Body of pancreas (tissue), 4 donors: ENCODE data around the gene ANXA10. TPM values are rescaled to one million over a fixed set of nuclear protein-coding genes. Genes with fewer than 3 reads are reported as not detected.

Experiments
- ATAC-seq: fragments of 150-250 bp; one replicate; pipeline ENCODE4 v1.9.1; 2016
- DNase-seq, 4 donors: peaks; one replicate each; pipeline ENCODE4 v3.0.0-alpha.2; 2019
- H3K27ac ChIP-seq, 4 donors: fragments of 200-600 bp; sonication (generic); 1 replicate in 3 of 4; 2 replicates in 1 of 4; pipeline versions ENCODE4 v1.5.1 to v1.6.1; 2016 to 2019; ENCODE audit warnings: mild to moderate bottlenecking in 1 of 4, mixed read lengths in 1 of 4, moderate library complexity in 1 of 4
- H3K27me3 ChIP-seq, 2 donors: fragments of 200-600 bp; sonication (generic); one replicate each; pipeline ENCODE4 v1.6.0; 2016; ENCODE audit warnings: mild to moderate bottlenecking in 1 of 2
- H3K36me3 ChIP-seq, 2 donors: fragments of 200-600 bp; sonication (generic); replicated peaks in 1 of 2; 2 replicates each; pipeline ENCODE4 v1.5.1; 2016; ENCODE audit warnings: low read depth in 2 of 2; ENCODE audit not compliant: insufficient read depth in 1 of 2
- H3K4me1 ChIP-seq: fragments of 200-600 bp; sonication (generic); one replicate; pipeline ENCODE4 v1.6.0; 2016
- H3K4me3 ChIP-seq, 2 donors: fragments of 200-600 bp; sonication (generic); 1 replicate in 1 of 2; 2 replicates in 1 of 2; pipeline ENCODE4 v1.5.1; 2016 to 2019
- H3K9me3 ChIP-seq, 3 donors: fragments of 200-600 bp; sonication (generic); 1 replicate in 2 of 3; 2 replicates in 1 of 3; pipeline ENCODE4 v1.5.1; 2016
- CTCF ChIP-seq, 7 experiments: fragments of 450-650 bp in 4 of 7; fragments of 200-600 bp in 3 of 7; sonication (generic) in 3 of 7; IDR thresholded peaks; one replicate each; pipeline ENCODE4 v1.5.1; 2016 to 2019; ENCODE audit warnings: antibody characterized with exemption in 7 of 7
- POLR2A ChIP-seq, 3 donors: fragments of 450-650 bp; IDR thresholded peaks; one replicate each; pipeline ENCODE4 v1.6.1; 2016; ENCODE audit warnings: antibody characterized with exemption in 3 of 3, mild to moderate bottlenecking in 2 of 3
- WGBS, 2 donors: methylation state at CpG; one replicate each; pipeline ENCODE4 v1.1.5; 2017; 5-methylcytosine and 5-hydroxymethylcytosine counted together
- intact Hi-C: fragments of 100-400 bp; cut with DNase I; formaldehyde crosslinking; loops from one replicate; pipeline ENCODE4 v1.15.1; 2023
- total RNA-seq, 2 donors: library from RNA; depleted of rRNA; stranded (reverse); fragments of >200 nt; gene quantifications; one replicate each; pipeline ENCODE4 v1.1.0, GENCODE V29; 2016

Gene ANXA10
- total RNA-seq, 2 donors from 2014 or later, result 14.0 TPM; not detected in 1

DNA sequence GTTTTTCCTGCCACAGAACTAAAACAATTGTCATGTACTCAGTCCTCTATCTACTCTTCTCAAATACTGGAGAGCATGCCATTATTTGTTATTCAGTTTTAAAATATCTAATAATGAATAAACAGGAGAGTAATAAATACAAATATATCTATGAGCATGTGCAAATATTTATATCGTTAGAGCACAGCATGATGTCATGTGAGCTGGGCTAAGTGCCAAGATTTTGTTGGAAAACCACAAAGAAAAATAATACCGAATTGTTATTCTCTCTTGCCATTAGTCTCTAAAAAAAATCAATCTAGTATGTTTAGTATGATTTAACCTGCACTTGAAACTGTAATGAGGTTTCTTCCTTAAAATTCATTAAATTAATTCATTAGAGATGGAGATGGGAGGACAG lies 129.0 kb downstream of the ANXA10 start:
- H3K27me3 ChIP-seq, result no peaks in the 10 kb centered on the region
- H3K27ac ChIP-seq, result no peak overlapping the region
- TF ChIP-seq CTCF (IDR thresholded peaks at IDR 0.05) (no peak), POLR2A (IDR thresholded peaks at IDR 0.05) (no peak)
- no peaks in the 10 kb centered on the region for H3K9me3 ChIP-seq
- ATAC-seq (peak; percentile 56), DNase-seq (peak; percentile 17 to 31 (median 28))
- H3K4me1 ChIP-seq, result no peaks in the 10 kb centered on the region
- no peak overlapping the region for H3K4me3 ChIP-seq
- intact Hi-C loops, result no loop called here
- peaks cover 0 to 5% of the 10 kb centered on the region in 2 donors for H3K36me3 ChIP-seq
- WGBS, 2 donors, result 3 to 9% methylated on average over 2 of the region's 2 CpGs

Other genes starting within 250 kb of the ANXA10 start
- 1 to 10 TPM; 4.0 to 4.7 TPM for gene DDX60, start 226.2 kb downstream of the ANXA10 start, total RNA-seq